ENCODE measurements around the gene OMD.

Gene OMD

DNA sequence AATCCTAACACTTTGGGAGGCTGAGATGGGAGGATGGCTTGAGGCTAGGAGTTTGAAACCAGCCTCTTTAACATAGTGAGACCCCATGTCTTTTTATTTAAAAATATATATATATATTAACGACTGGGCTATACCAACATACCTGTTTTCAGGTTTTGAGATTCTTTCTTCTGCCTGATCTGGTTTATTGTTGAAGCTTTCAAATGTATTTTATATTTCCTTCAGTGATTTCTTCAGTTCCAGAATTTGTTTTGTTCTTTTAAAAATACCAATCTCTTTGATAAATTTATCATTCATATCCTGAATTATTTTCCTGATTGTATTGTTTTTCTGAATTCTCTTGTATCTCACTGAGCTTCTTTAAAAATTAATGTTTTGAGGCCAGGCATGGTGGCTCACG is 51.1 kb downstream of the OMD start:
- no peak for DNase-seq (ENCODE audit: low read depth, low spot score)

GRCh38 chr9:92369075-92369474 is 55.2 kb downstream of the OMD start:
- DNase-seq (ENCODE audit: low read depth, low spot score) = no peak
